CD4-positive, CD25-positive, alpha-beta regulatory T cell (primary cell): ENCODE measurements around the gene CNTNAP2. TPM values are rescaled to one million over a fixed set of nuclear protein-coding genes. Genes with fewer than 3 reads are reported as not detected.

Source experiments
- ATAC-seq, 2 donors: fragments of 150-1000 bp; cut with Tn5 transposase; one replicate each; pipeline ENCODE4 v1.10.0; 2021; ENCODE audit warnings: low read depth in 2 of 2, moderate number of reproducible peaks in 2 of 2, moderate library complexity in 1 of 2
- DNase-seq, 3 donors: peaks; one replicate each; pipeline versions ENCODE4 v3.0.0 to v3.0.0-alpha.2; 2012 to 2022; ENCODE audit warnings: mixed read lengths in 1 of 3
- H3K27ac ChIP-seq: one replicate; pipeline ENCODE4 v1.7.0; 2013; ENCODE audit warnings: mild to moderate bottlenecking, low read length; ENCODE audit not compliant: insufficient read depth, poor library complexity, severe bottlenecking
- H3K27me3 ChIP-seq: one replicate; pipeline ENCODE4 v1.7.0; 2013; ENCODE audit warnings: low read length; ENCODE audit not compliant: control insufficient read depth, insufficient read depth
- H3K36me3 ChIP-seq: one replicate; pipeline ENCODE4 v1.7.0; 2013; ENCODE audit warnings: mild to moderate bottlenecking, low read length, moderate library complexity; ENCODE audit not compliant: control insufficient read depth, insufficient read depth
- H3K4me1 ChIP-seq: 2 replicates; pipeline ENCODE4 v1.7.0; 2013; ENCODE audit warnings: mild to moderate bottlenecking, low read length; ENCODE audit not compliant: insufficient read depth, control insufficient read depth, poor library complexity, severe bottlenecking
- H3K4me3 ChIP-seq: one replicate; pipeline ENCODE4 v1.7.0; 2013; ENCODE audit warnings: low read depth, mild to moderate bottlenecking, low read length, moderate library complexity
- H3K9me3 ChIP-seq, 2 experiments: 1 replicate in 1 of 2; 2 replicates in 1 of 2; pipeline ENCODE4 v1.7.0; 2013; ENCODE audit warnings: low read length in 2 of 2, mild to moderate bottlenecking in 1 of 2, moderate library complexity in 1 of 2; ENCODE audit not compliant: control insufficient read depth in 2 of 2
- H3K27ac Mint-ChIP-seq, 3 donors: one replicate each; pipeline ENCODE4 v1.8.0; 2020 to 2022; ENCODE audit warnings: mild to moderate bottlenecking in 3 of 3, mixed read lengths in 3 of 3, moderate library complexity in 2 of 3
- H3K27me3 Mint-ChIP-seq: one replicate; pipeline ENCODE4 v1.8.0; 2022; ENCODE audit warnings: mild to moderate bottlenecking, mixed read lengths
- H3K36me3 Mint-ChIP-seq: one replicate; pipeline ENCODE4 v1.8.0; 2020; ENCODE audit warnings: mixed read lengths
- H3K4me1 Mint-ChIP-seq, 4 donors: one replicate each; pipeline ENCODE4 v1.8.0; 2020 to 2022; ENCODE audit warnings: mixed read lengths in 4 of 4, mild to moderate bottlenecking in 1 of 4
- H3K4me3 Mint-ChIP-seq, 4 donors: one replicate each; pipeline ENCODE4 v1.8.0; 2020 to 2022; ENCODE audit warnings: mild to moderate bottlenecking in 4 of 4, mixed read lengths in 4 of 4, moderate library complexity in 3 of 4
- H3K9me3 Mint-ChIP-seq, 7 donors: one replicate each; pipeline ENCODE4 v1.8.0; 2020 to 2022; ENCODE audit warnings: mixed read lengths in 7 of 7, mild to moderate bottlenecking in 3 of 7, moderate library complexity in 2 of 7
- polyA plus RNA-seq, 4 donors: library from polyadenylated mRNA; unstranded; fragments of 300-500 nt; fragmentation: Illumina TruSeq; gene quantifications; one replicate each; pipeline ENCODE4 v1.2.3, GENCODE V29; 2021
- total RNA-seq: library from RNA; stranded (reverse); gene quantifications from one replicate; pipeline ENCODE4 v1.2.3, GENCODE V29; 2022

Gene CNTNAP2
- total and polyA plus RNA-seq, 5 donors from 2014 or later = 0.02 to 0.15 TPM; not detected in 3

GRCh38 chr7:146126767-146127509 lies 10.3 kb downstream of the CNTNAP2 start:
- H3K9me3 ChIP-seq = no peaks in the 10 kb centered on the region
- H3K4me1 Mint-ChIP-seq = no peaks in the 10 kb centered on the region
- H3K4me1 ChIP-seq = no peaks in the 10 kb centered on the region
- DNase-seq (no peak), ATAC-seq (no peak)
- no peak overlapping the region for H3K27ac ChIP-seq
- no peaks in the 10 kb centered on the region for H3K36me3 ChIP-seq
- peaks cover 3 to 10% (median 4%) of the 10 kb centered on the region in 7 donors for H3K9me3 Mint-ChIP-seq
- H3K36me3 Mint-ChIP-seq = no peaks in the 10 kb centered on the region
- H3K4me3 Mint-ChIP-seq = no peak overlapping the region
- H3K27me3 Mint-ChIP-seq = no peaks in the 10 kb centered on the region
- H3K4me3 ChIP-seq = no peak overlapping the region
- no peaks in the 10 kb centered on the region for H3K27me3 ChIP-seq
- H3K27ac Mint-ChIP-seq = no peak overlapping the region

- Mint-ChIP-seq H3K36me3 (no peaks in the 10 kb centered on the region), H3K9me3 (peaks cover 0 to 12% (median 4%) of the 10 kb centered on the region in 7 donors), H3K27ac (no peak overlapping the region), H3K27me3 (no peaks in the 10 kb centered on the region), H3K4me1 (no peaks in the 10 kb centered on the region), H3K4me3 (no peak overlapping the region)
- no peaks in the 10 kb centered on the region for H3K27me3 ChIP-seq
- ATAC-seq (no peak), DNase-seq (no peak)
- H3K4me1 ChIP-seq = no peaks in the 10 kb centered on the region
- no peaks in the 10 kb centered on the region for H3K36me3 ChIP-seq
- H3K27ac ChIP-seq = no peak overlapping the region
- H3K9me3 ChIP-seq = no peaks in the 10 kb centered on the region
- no peak overlapping the region for H3K4me3 ChIP-seq
Observed at GRCh38 chr7:146129296-146129695, 12.7 kb downstream of the CNTNAP2 start.

- no peak for ATAC-seq
- H3K4me1 ChIP-seq = no peaks in the 10 kb centered on the region
Observed at GRCh38 chr7:146129997-146130396, 13.4 kb downstream of the CNTNAP2 start.

GRCh38 chr7:146131701-146132100 lies 15.1 kb downstream of the CNTNAP2 start:
- Histone ChIP-seq H3K4me1 (no peaks in the 10 kb centered on the region), H3K9me3 (no peaks in the 10 kb centered on the region), H3K4me3 (no peak overlapping the region), H3K27ac (no peak overlapping the region), H3K27me3 (no peaks in the 10 kb centered on the region), H3K36me3 (no peaks in the 10 kb centered on the region)
- H3K27ac Mint-ChIP-seq = no peak overlapping the region
- DNase-seq (no peak), ATAC-seq (no peak)
- H3K27me3 Mint-ChIP-seq = no peaks in the 10 kb centered on the region
- no peak overlapping the region for H3K4me3 Mint-ChIP-seq
- no peaks in the 10 kb centered on the region for H3K36me3 Mint-ChIP-seq
- H3K9me3 Mint-ChIP-seq = peaks cover 0 to 12% (median 3%) of the 10 kb centered on the region in 7 donors
- H3K4me1 Mint-ChIP-seq = no peaks in the 10 kb centered on the region

More at GRCh38 chr7:146129997-146130396, 13.4 kb downstream of the CNTNAP2 start:
- Mint-ChIP-seq H3K36me3 (no peaks in the 10 kb centered on the region), H3K27ac (no peak overlapping the region), H3K9me3 (peaks cover 0 to 12% (median 4%) of the 10 kb centered on the region in 7 donors), H3K27me3 (no peaks in the 10 kb centered on the region), H3K4me1 (no peaks in the 10 kb centered on the region), H3K4me3 (no peak overlapping the region)
- Histone ChIP-seq H3K9me3 (no peaks in the 10 kb centered on the region), H3K4me3 (no peak overlapping the region), H3K36me3 (no peaks in the 10 kb centered on the region), H3K27me3 (no peaks in the 10 kb centered on the region), H3K27ac (no peak overlapping the region)
- no peak for DNase-seq

GRCh38 chr7:146136357-146136875 lies 19.8 kb downstream of the CNTNAP2 start:
- no peak overlapping the region for H3K4me3 Mint-ChIP-seq
- Histone ChIP-seq H3K36me3 (no peaks in the 10 kb centered on the region), H3K4me3 (no peak overlapping the region), H3K27me3 (no peaks in the 10 kb centered on the region), H3K9me3 (no peaks in the 10 kb centered on the region), H3K4me1 (no peaks in the 10 kb centered on the region), H3K27ac (no peak overlapping the region)
- peaks cover 0 to 12% (median 3%) of the 10 kb centered on the region in 7 donors for H3K9me3 Mint-ChIP-seq
- no peaks in the 10 kb centered on the region for H3K36me3 Mint-ChIP-seq
- ATAC-seq (no peak), DNase-seq (no peak)
- no peaks in the 10 kb centered on the region for H3K4me1 Mint-ChIP-seq
- no peaks in the 10 kb centered on the region for H3K27me3 Mint-ChIP-seq
- no peak overlapping the region for H3K27ac Mint-ChIP-seq

GRCh38 chr7:146138926-146139325 lies 22.3 kb downstream of the CNTNAP2 start:
- no peak for ATAC-seq

GRCh38 chr7:146146831-146147486 lies 30.4 kb downstream of the CNTNAP2 start:
- Mint-ChIP-seq H3K9me3 (peaks cover 0 to 14% (median 3%) of the 10 kb centered on the region in 7 donors), H3K4me1 (no peaks in the 10 kb centered on the region), H3K36me3 (no peaks in the 10 kb centered on the region), H3K27me3 (no peaks in the 10 kb centered on the region), H3K4me3 (no peak overlapping the region), H3K27ac (no peak overlapping the region)
- H3K4me3 ChIP-seq = no peak overlapping the region
- H3K27ac ChIP-seq = no peak overlapping the region
- no peaks in the 10 kb centered on the region for H3K27me3 ChIP-seq
- no peaks in the 10 kb centered on the region for H3K9me3 ChIP-seq
- no peaks in the 10 kb centered on the region for H3K36me3 ChIP-seq
- no peaks in the 10 kb centered on the region for H3K4me1 ChIP-seq
- DNase-seq (no peak), ATAC-seq (no peak)

More at GRCh38 chr7:146138926-146139325, 22.3 kb downstream of the CNTNAP2 start:
- H3K4me3 Mint-ChIP-seq = no peak overlapping the region
- DNase-seq = no peak
- Histone ChIP-seq H3K4me1 (no peaks in the 10 kb centered on the region), H3K27ac (no peak overlapping the region), H3K36me3 (no peaks in the 10 kb centered on the region), H3K27me3 (no peaks in the 10 kb centered on the region), H3K9me3 (no peaks in the 10 kb centered on the region), H3K4me3 (no peak overlapping the region)
- no peaks in the 10 kb centered on the region for H3K36me3 Mint-ChIP-seq
- no peaks in the 10 kb centered on the region for H3K27me3 Mint-ChIP-seq
- H3K9me3 Mint-ChIP-seq = peaks cover 0 to 6% (median 2%) of the 10 kb centered on the region in 7 donors
- H3K4me1 Mint-ChIP-seq = no peaks in the 10 kb centered on the region
- H3K27ac Mint-ChIP-seq = no peak overlapping the region
